H7 (cell line): ENCODE results near the gene EHMT1. TPM values are rescaled to one million over a fixed set of nuclear protein-coding genes. Genes with fewer than 3 reads are reported as not detected.
"Not testable (repeated sequence)": the region's sequence is repeated elsewhere in the genome, so short reads cannot be mapped to it uniquely, and the experiment has no call there.

Source experiments
- DNase-seq: peaks from one replicate; pipeline ENCODE4 v3.0.0; 2012
- H3K27me3 ChIP-seq: 2 replicates; pipeline ENCODE4 v1.6.0; 2011; ENCODE audit warnings: mild to moderate bottlenecking, low read length; ENCODE audit not compliant: control insufficient read depth, insufficient read depth
- H3K36me3 ChIP-seq: replicated peaks from 2 replicates; pipeline ENCODE4 v1.5.1; 2011; ENCODE audit warnings: low read length; ENCODE audit not compliant: control insufficient read depth, insufficient read depth
- H3K4me3 ChIP-seq: 2 replicates; pipeline ENCODE4 v1.5.1; 2011; ENCODE audit warnings: low read depth, mild to moderate bottlenecking, control low read depth, low read length, moderate library complexity; ENCODE audit not compliant: insufficient read depth
- total RNA-seq: library from RNA; depleted of rRNA; stranded (reverse); fragments of >200 nt; shearing (Covaris generic); gene quantifications from 2 replicates; pipeline ENCODE4 v1.2.3, GENCODE V29; 2014

Gene EHMT1
- total RNA-seq, 1 experiment from 2014 or later, result 89.6 TPM

DNA sequence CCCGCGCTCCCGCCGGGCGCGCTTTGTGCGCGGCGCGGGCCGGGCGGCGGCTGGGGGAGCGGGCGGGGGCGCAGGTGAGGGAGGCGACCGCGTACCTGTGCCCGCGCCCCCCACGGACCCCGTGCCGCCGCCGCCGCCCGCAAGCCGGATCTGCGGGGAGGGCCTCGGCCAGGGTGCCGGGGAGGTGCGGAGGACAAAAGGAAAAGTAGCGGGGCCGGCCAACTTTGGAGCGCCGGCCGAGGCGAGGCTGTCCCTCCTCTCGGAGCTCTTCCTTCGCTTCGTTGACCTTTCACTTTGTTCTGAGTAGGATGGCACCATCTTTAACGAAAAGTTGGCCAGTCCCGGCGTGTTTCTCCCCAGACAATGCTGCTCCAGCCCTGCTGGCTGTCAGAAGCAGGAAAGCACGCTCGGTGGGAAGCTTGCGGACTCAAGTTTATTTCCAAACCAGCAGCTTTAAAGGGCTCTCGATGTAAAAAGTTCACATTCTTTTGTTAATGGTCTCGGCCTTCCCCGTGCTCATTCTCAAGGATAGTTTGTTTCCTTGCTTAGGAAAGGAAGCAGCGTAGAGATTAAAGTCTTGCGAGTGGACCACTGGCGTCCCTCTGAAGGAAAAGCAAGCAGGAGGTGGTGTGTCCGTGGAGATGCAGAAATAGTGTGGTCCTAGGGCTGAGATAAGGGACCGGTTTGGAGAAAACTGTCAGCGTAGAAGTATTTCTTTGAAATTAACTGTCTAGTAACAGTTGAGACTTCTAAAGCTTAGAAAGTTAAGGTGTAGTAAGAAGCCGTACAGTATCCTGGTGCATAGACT lies 639 bp downstream of the EHMT1 start:
- Histone ChIP-seq H3K27me3 (no peaks in the 10 kb centered on the region), H3K36me3 (peaks cover 8% of the 10 kb centered on the region; the same call in 1 of the 2 replicates), H3K4me3 (peak overlapping the region; percentile 85)
- no peak for DNase-seq

GRCh38 chr9:137620048-137620405 lies 1.2 kb downstream of the EHMT1 start:
- H3K36me3 ChIP-seq, result peaks cover 8% of the 10 kb centered on the region; the same call in 1 of the 2 replicates
- H3K4me3 ChIP-seq, result peak overlapping the region; percentile 85
- DNase-seq, result no peak
- H3K27me3 ChIP-seq, result no peaks in the 10 kb centered on the region

- DNase-seq, result no peak
- no peak overlapping the region for H3K4me3 ChIP-seq
- no peaks in the 10 kb centered on the region for H3K27me3 ChIP-seq
- H3K36me3 ChIP-seq, result peaks cover 8% of the 10 kb centered on the region; the same call in 1 of the 2 replicates
Observed at GRCh38 chr9:137620581-137620980, 1.8 kb downstream of the EHMT1 start.

DNA sequence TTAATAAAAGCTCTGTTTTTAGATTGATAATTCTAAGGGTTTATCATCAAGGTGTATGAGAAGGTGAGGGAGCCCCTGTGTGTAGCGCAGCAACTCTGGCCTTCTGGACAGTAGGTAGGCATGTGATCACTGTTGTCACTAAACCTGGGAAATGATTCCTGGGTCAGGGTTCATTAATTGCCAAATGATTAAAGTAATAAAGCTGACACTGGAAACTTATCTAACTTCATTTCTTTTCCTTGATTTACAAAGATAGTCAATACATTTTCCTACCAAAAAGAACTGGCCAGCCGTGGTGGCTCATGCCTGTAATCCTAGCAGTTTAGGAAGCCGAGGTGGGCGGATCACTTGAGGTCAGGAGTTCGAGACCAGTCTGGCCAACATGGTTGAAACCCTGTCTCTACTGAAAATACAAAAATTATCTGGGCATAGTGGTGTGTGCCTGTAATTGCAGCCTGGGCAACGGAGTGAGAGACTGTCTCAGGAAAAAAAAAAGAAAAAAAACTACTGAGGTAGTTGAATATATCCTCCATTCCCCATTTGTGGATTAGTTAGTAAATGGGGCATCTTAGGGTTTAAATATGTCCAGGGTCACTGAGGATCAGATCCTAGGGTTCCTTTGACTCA lies 2.4 kb downstream of the EHMT1 start:
- no peaks in the 10 kb centered on the region for H3K27me3 ChIP-seq
- H3K36me3 ChIP-seq, result peaks cover 8% of the 10 kb centered on the region; the same call in 1 of the 2 replicates
- H3K4me3 ChIP-seq, result no peak overlapping the region
- no peak for DNase-seq

GRCh38 chr9:137622211-137622610 lies 3.4 kb downstream of the EHMT1 start:
- not testable (repeated sequence) for H3K36me3 ChIP-seq, H3K4me3 ChIP-seq, DNase-seq, H3K27me3 ChIP-seq

DNA sequence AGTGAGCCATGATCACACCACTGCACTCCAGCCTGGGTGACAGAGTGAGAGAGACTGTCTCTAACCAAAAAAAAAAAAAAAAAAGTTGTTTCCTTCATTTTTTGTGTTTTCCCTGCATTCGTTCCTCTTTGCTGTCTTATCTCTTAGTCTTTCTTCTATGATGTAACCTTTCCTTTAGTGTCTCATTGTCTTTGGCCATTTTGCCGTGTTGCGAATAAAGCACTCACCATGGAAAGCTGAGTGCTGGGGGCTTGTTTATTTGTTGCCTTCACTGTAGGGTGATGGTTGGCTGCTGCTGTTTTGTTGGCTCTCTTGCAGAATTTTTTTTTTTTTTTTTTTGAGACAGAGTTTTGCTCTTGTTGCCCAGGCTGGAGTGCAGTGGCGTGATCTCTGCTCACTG lies 7.7 kb downstream of the EHMT1 start:
- Histone ChIP-seq H3K27me3 (no peaks in the 10 kb centered on the region), H3K4me3 (no peak overlapping the region), H3K36me3 (no peaks in the 10 kb centered on the region)
- DNase-seq, result no peak

DNA sequence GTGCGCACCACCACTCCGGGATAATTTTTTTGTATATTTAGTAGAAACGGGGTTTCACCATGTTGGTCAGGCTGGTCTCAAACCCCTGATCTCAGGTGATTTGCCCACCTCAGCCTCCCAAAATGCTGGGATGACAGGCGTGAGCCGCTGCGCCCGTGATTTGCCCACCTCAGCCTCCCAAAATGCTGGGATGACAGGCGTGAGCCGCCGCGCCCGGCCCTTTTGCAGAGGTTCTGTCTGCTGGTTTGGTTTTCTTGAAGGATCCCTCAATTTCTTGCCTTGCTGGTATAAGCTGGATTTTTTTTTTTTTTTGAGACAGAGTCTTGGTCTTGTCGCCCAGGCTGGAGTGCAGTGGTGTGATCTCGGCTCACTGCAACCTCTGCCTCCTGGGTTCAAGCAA lies 8.6 kb downstream of the EHMT1 start:
- not testable (repeated sequence) for DNase-seq, H3K27me3 ChIP-seq, H3K36me3 ChIP-seq, H3K4me3 ChIP-seq

DNA sequence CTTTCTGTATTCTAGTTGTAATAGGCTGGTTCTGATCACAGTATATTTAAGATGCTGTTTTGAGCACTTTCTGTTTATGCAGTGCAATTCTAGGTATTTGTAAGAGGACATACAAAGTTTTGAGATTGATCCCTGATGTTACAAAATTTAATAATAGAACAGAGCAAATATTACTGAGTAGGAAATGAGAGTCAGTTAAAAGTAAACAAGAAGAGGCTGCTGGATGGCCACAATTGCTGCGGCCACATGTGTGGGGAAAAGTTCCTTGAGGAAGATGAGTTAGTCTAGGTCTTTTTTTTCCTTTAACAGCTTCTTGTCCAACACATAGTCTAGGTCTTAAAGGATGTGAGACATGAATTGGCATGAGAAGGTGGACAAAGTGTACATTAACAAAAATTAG lies 11.3 kb downstream of the EHMT1 start:
- Histone ChIP-seq H3K4me3 (no peak overlapping the region), H3K36me3 (no peaks in the 10 kb centered on the region), H3K27me3 (no peaks in the 10 kb centered on the region)
- DNase-seq, result no peak

DNA sequence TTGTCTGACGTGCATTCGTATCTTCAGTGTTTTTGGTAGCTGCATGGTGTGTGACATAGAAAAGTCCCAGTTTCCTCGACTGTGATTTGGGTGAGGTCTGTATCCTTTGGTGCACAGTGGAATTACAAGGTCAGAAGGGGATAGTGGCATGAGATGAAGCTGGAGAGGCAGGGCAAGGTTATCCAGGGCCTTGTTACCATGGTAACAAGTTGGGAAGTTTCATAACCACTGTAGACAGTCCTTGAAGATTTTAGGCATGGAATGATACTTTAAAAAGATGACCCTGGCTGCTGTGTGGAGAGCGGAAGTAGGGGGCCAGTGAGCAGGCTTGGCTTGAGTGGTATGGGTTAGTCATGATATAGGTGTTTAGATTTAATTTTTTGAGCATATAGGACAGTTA lies 11.9 kb downstream of the EHMT1 start:
- H3K4me3 ChIP-seq, result no peak overlapping the region
- no peaks in the 10 kb centered on the region for H3K27me3 ChIP-seq
- H3K36me3 ChIP-seq, result no peaks in the 10 kb centered on the region
- no peak for DNase-seq

DNA sequence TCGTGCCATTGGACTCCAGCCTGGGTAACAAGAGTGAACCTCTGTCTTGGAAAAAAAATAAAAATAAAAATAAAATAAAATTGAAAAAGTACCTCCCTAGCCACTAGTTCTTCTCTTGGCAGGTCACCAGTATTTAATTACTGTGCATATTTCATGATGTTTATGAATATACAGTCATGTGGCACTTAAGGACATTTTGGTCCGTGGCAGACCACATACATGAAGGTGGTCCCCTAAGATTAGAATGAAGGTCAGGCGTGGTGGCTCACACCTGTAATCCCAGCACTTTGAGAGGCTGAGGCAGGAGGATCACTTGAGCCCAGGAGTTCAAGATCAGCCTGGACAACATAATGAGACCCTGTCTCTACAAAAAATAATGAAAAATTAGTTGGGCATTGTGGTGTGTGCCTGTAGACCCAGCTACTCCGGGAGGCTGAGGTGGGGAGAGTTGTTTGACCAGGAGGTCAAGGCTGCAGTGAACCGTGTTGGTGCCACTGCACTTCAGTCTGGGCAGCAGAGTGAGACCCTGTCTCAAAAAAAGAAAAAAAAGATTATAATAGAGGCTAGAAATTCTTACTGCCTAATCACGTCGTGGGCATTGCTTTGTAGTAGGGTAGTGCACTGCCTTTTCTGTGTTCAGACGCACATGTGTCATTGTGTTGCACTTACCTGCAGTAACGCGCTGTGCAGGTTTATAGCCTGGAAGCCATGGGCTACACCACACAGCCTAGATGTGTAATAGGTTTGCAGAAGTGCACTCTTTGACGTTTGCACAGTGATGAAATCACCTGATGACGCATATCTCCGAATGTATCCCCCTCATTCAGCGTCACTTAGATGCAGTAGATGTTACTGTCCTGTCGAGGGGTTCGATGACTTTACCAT lies 12.8 kb downstream of the EHMT1 start:
- no peak for DNase-seq
- H3K36me3 ChIP-seq, result no peaks in the 10 kb centered on the region
- no peak overlapping the region for H3K4me3 ChIP-seq
- no peaks in the 10 kb centered on the region for H3K27me3 ChIP-seq

DNA sequence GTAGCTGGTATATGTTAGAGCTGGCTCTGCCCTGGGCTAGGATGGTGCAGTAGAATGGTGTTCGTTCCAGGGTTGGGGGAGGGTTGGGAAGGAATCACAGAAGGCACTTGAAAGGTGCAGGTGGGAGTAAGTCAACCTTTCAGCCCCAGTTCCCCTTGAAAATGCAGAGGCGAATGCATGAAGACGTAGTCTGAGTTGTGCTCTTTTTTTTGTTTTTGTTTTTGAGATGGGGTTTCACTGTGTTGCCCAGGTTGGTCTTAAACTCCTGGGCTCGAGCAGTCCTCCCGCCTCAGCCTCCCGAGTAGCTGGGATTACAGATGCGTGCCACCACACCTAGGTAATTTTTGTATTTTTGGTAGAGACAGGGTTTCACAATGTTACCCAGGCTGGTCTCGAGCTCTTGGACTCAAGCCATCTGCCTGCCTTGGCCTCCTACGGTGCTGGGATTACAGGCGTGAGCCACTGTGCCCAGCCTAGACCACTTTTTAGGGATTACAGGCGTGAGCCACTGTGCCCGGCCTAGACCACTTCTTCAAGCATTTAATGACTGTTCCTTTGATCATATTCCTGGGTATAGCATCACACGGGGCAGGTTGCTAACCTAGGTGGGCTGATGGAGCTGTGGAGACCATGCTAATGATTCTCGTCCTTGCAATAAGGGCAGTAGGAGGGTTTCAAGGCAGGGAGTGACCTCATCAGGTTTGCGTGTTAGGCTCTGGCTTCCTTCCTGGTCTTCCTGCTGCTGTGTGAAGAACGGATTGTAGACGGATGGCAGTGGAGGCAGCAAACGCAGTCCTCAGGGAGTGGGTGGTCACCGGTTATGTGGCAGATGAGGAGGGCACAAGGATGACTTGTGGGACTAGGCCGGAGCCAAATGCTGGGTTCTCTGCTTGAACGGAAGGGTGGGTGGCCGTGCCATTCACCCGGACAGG lies 13.7 kb downstream of the EHMT1 start:
- no peak overlapping the region for H3K4me3 ChIP-seq
- H3K36me3 ChIP-seq, result no peaks in the 10 kb centered on the region
- no peak for DNase-seq
- no peaks in the 10 kb centered on the region for H3K27me3 ChIP-seq

- H3K36me3 ChIP-seq, result no peaks in the 10 kb centered on the region
- no peak for DNase-seq
- no peak overlapping the region for H3K4me3 ChIP-seq
- H3K27me3 ChIP-seq, result no peaks in the 10 kb centered on the region
Observed at GRCh38 chr9:137634016-137634415, 15.2 kb downstream of the EHMT1 start.

DNA sequence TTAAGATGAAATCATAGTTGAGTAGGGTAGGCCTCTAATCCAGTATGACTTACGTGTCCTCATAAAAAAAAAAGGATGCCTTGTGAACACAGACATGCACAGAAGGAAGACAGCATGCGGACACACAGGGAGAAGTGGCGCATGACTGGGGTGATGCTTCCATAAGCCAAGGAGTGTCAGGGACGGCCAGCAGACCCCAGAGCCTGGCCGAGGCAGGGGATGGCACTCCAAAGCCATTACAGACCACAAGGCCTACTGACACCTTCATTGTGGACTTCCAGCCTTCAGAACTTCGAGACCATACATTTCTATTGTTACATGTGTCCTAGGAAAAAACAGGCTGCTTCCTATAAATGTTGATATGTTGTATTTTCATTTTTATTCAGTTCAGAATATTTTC lies 19.9 kb downstream of the EHMT1 start:
- peaks cover 1% of the 10 kb centered on the region; the same call in 1 of the 2 replicates for H3K36me3 ChIP-seq
- no peaks in the 10 kb centered on the region for H3K27me3 ChIP-seq

More for the DNA sequence above, 19.9 kb downstream of the EHMT1 start:
- no peak for DNase-seq
- H3K4me3 ChIP-seq, result no peak overlapping the region
